GM13977 (cell line): Measurements from ENCODE around the gene SLC16A2.
"Not testable (repeated sequence)": the region's sequence is repeated elsewhere in the genome, so short reads cannot be mapped to it uniquely, and the experiment has no call there.

Experiments
- DNase-seq: peaks from one replicate; pipeline ENCODE4 v3.0.0; 2012; ENCODE audit warnings: low spot score
- CTCF ChIP-seq: IDR thresholded peaks from 2 replicates; pipeline ENCODE4 v1.5.1; 2012; ENCODE audit warnings: mild to moderate bottlenecking, control low read depth; ENCODE audit not compliant: insufficient read depth; ENCODE audit errors: extremely low read depth, missing control alignments
- in situ Hi-C: fragments of 300-500 bp; cut with MboI; formaldehyde crosslinking; loops from one replicate; pipeline ENCODE4 v1.12.0; 2022; ENCODE audit warnings: low sequenced_read_pairs, low pct_unique_long_range_greater_than_20kb, mixed read lengths, inconsistent platforms; ENCODE audit not compliant: unreplicated experiment

SLC16A2 gene

GRCh38 chrX:74450803-74451449, 29.6 kb downstream of the SLC16A2 start:
- TF ChIP-seq CTCF: no peak
- in situ Hi-C loops: no loop called here
- no peak for DNase-seq

- in situ Hi-C loops: no loop called here
- no peak for DNase-seq
- TF ChIP-seq CTCF: no peak
Observed at GRCh38 chrX:74451450-74452198, 30.3 kb downstream of the SLC16A2 start.

GRCh38 chrX:74452199-74452481, 30.8 kb downstream of the SLC16A2 start:
- no peak for DNase-seq
- no peak for TF ChIP-seq CTCF
- in situ Hi-C loops: no loop called here

GRCh38 chrX:74453178-74453577, 31.9 kb downstream of the SLC16A2 start:
- no peak for TF ChIP-seq CTCF
- no peak for DNase-seq
- in situ Hi-C loops: no loop called here

GRCh38 chrX:74454233-74454632, 32.9 kb downstream of the SLC16A2 start:
- DNase-seq, in situ Hi-C loops: not testable (repeated sequence)

GRCh38 chrX:74458736-74459135, 37.4 kb downstream of the SLC16A2 start:
- no peak for TF ChIP-seq CTCF
- in situ Hi-C loops: no loop called here
- no peak for DNase-seq

GRCh38 chrX:74461384-74461783, 40.1 kb downstream of the SLC16A2 start:
- TF ChIP-seq CTCF: no peak
- no peak for DNase-seq
- in situ Hi-C loops: no loop called here
